KOPT-K1 (cell line): ENCODE results near the gene VPREB3.
A peak's percentile ranks its signal among the peaks of the same experiment; 100 is the strongest.

Source experiments
- H3K27ac ChIP-seq: fragments of 200-600 bp; sonication (generic); 2 replicates; pipeline ENCODE4 v1.5.1; 2016; ENCODE audit warnings: antibody characterized with exemption, mild to moderate bottlenecking, low read depth, low read length; ENCODE audit not compliant: poor library complexity, severe bottlenecking
- H3K36me3 ChIP-seq: fragments of 200-600 bp; sonication (generic); 2 replicates; pipeline ENCODE4 v1.5.1; 2017; ENCODE audit warnings: antibody characterized with exemption, mild to moderate bottlenecking, low read length, moderate library complexity; ENCODE audit not compliant: insufficient read depth
- H3K9me3 ChIP-seq: fragments of 200-600 bp; sonication (generic); 2 replicates; pipeline ENCODE4 v1.5.1; 2017; ENCODE audit warnings: antibody characterized with exemption, low read length, mild to moderate bottlenecking; ENCODE audit not compliant: insufficient read depth, poor library complexity, severe bottlenecking

VPREB3 gene

DNA sequence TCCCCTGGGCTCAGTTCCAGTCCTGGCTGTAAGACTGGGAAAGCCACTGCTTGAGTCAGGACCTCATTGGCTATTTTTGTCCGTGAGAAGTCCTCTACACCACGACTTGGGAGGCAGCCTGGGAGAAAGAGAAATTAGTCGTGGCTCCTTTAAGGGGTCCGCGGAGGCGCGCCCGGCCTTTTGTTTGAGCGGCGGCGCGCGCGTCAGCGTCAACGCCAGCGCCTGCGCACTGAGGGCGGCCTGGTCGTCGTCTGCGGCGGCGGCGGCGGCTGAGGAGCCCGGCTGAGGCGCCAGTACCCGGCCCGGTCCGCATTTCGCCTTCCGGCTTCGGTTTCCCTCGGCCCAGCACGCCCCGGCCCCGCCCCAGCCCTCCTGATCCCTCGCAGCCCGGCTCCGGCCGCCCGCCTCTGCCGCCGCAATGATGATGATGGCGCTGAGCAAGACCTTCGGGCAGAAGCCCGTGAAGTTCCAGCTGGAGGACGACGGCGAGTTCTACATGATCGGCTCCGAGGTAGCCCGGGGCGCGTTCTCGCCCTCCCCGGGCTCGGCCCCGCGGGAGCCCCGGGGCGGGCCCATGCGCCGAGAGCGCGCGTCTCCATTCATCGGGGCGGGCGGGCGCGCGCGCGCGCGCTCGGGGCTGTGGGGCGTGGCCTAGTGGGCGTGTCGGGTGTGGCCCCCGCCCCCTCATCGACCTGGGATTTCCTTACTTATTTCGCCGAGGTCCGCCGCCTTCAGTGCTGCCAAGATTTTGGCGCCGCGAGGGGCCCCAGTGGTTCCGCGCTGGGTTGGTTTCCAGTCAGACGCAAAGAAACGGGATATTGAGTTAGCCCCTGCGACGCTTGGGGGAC is 32.8 kb upstream of the VPREB3 start, which contains the start of gene SMARCB1:
Gene SMARCB1, plus strand, starts transcription at position 215 of the 848 bp plus-strand sequence. Its CDS starts 204 bp downstream, at position 419.
- peaks cover 32% of the 10 kb centered on the region for H3K36me3 ChIP-seq
- H3K27ac ChIP-seq = peak within 1 kb of the TSS; percentile 93
- H3K9me3 ChIP-seq = no peaks in the 10 kb centered on the region

DNA sequence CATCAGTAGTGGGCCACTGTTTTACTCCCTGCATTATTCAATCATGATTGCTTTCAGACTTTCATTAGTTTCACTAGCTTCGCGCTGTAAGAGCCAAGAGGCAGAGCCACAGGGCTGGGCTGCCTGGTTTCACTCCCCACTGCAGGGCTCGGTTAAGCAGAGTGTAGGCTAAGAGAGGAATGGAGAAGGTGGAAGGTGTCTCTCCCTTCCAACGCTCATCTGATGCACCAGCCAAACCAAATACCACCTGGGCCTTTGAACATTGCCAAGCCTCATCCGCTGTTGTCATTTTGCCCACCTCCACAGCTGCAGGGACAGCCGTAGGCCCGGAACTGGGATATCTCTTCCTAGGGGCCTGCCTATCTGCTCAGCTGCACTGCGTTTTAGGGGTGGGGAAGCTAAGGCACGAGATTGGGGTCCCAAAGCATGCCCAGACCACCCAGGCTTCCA is 32.1 kb upstream of the VPREB3 start:
- H3K27ac ChIP-seq = peak overlapping the region; percentile 93
- H3K36me3 ChIP-seq = peaks cover 25% of the 10 kb centered on the region
- H3K9me3 ChIP-seq = no peaks in the 10 kb centered on the region

DNA sequence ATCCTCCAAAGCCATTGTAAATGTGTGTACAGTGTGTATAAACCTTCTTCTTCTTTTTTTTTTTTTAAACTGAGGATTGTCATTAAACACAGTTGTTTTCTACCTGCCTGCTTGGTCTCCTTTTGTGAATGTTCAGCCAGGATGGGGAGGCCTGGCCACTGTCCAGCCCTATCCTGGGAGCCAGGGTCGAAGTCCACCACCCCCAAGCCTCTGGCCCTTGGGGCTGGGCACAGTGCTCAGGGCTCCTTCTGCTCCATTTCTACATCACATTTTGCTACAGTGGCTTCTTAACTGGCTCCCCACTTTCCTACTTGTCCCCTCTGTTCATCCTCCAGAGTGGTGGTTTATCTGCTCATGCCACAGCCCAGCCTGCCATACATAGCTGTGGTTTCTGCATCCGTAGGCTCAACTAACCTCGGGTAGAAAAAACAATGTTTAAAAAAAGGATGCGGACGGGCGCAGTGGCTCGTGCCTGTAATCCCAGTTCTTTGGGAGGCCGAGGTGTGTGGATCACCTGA is 30.0 kb upstream of the VPREB3 start:
- H3K36me3 ChIP-seq = peaks cover 10% of the 10 kb centered on the region
- H3K27ac ChIP-seq = peak overlapping the region; percentile 68
- H3K9me3 ChIP-seq = no peaks in the 10 kb centered on the region

DNA sequence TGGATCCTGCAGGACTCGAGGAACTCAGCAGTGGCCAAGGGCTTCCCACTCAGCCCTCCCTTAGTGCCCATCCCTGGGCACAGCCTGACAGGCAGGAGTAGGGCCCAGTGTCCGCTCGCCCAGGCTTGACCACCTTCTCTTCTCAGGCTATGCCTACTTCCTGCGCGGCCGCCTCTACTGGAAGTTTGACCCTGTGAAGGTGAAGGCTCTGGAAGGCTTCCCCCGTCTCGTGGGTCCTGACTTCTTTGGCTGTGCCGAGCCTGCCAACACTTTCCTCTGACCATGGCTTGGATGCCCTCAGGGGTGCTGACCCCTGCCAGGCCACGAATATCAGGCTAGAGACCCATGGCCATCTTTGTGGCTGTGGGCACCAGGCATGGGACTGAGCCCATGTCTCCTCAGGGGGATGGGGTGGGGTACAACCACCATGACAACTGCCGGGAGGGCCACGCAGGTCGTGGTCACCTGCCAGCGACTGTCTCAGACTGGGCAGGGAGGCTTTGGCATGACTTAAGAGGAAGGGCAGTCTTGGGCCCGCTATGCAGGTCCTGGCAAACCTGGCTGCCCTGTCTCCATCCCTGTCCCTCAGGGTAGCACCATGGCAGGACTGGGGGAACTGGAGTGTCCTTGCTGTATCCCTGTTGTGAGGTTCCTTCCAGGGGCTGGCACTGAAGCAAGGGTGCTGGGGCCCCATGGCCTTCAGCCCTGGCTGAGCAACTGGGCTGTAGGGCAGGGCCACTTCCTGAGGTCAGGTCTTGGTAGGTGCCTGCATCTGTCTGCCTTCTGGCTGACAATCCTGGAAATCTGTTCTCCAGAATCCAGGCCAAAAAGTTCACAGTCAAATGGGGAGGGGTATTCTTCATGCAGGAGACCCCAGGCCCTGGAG is 29.3 kb upstream of the VPREB3 start:
- Histone ChIP-seq H3K27ac (peak overlapping the region; percentile 68), H3K36me3 (peaks cover 3% of the 10 kb centered on the region; the same call in 1 of the 2 replicates), H3K9me3 (no peaks in the 10 kb centered on the region)

DNA sequence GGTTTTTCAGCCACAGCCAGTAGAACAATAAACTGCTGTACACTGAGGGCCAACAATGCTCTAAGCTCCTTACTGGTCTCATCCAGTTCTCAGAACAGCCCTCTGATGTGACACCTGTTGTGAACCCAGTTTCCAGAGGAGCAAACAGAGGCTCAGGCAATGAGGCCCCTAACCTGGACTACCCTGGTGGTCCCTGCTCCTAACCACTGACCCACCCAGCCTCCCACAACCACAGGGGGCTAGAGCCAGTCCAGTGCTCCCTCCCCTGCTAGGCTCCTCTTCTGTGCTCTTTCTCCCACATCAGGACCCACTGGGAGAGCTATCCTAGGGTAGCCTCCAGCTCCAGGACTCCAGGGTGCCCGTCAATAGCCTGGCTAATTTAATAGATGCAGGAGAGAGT is 28.5 kb upstream of the VPREB3 start:
- no peaks in the 10 kb centered on the region for H3K9me3 ChIP-seq
- peak overlapping the region; percentile 68 for H3K27ac ChIP-seq
- H3K36me3 ChIP-seq = no peaks in the 10 kb centered on the region

DNA sequence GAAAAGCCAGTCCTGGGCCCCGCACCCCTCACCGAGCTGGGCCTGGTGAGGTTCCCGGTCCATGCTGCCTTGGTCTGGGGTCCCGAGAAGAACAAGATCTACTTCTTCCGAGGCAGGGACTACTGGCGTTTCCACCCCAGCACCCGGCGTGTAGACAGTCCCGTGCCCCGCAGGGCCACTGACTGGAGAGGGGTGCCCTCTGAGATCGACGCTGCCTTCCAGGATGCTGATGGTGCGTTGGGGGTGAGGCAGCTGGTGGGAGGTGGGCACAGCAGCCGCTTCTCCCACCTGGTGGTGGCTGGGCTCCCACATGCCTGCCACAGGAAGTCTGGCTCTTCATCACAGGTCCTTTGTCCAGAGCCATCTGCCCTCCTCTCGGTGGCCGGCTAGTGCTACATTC is 28.0 kb upstream of the VPREB3 start:
- Histone ChIP-seq H3K9me3 (no peaks in the 10 kb centered on the region), H3K27ac (peak overlapping the region; percentile 68), H3K36me3 (no peaks in the 10 kb centered on the region)

DNA sequence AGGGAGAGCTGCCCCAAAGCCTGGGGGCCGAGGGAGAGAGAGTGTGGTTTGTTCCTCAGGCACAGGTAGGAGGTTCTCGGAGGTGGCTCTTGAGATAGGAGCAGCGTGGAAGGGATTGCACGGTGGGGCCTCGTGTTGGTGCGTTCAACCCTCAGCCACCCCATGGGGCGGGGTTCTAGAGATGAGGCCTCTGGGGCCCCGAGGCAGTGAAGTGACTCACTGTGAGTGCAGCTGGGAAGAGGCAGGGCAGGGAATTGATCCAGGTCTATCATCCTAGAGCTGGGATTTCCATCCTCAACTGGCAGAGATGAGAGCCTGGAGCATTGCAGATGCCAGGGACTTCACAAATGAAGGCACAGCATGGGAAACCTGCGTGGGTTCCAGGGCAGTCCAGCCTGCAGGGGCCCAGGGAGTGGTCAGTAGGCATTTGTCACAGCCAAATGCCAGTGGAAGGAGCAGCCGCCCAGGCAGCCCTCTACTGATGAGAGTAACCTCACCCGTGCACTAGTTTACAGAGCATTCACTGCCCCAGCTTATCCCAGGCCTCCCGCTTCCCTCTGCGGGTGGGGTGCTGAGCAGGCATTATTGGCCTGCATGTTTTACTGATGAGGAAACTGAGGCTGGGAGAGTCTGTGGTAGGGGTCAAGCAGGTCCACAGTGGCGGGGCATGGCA is 27.4 kb upstream of the VPREB3 start:
- H3K9me3 ChIP-seq = no peaks in the 10 kb centered on the region
- no peaks in the 10 kb centered on the region for H3K36me3 ChIP-seq
- peak overlapping the region; percentile 68 for H3K27ac ChIP-seq

DNA sequence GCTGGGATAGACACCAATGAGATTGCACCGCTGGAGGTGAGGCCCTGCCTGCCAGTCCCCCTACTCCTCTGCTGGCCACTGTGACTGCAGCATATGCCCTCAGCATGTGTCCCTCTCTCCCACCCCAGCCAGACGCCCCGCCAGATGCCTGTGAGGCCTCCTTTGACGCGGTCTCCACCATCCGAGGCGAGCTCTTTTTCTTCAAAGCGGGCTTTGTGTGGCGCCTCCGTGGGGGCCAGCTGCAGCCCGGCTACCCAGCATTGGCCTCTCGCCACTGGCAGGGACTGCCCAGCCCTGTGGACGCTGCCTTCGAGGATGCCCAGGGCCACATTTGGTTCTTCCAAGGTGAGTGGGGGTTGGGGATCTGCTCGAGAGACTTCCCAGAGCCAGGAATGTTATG is 26.8 kb upstream of the VPREB3 start:
- Histone ChIP-seq H3K36me3 (no peaks in the 10 kb centered on the region), H3K27ac (peak overlapping the region; percentile 68), H3K9me3 (no peaks in the 10 kb centered on the region)

DNA sequence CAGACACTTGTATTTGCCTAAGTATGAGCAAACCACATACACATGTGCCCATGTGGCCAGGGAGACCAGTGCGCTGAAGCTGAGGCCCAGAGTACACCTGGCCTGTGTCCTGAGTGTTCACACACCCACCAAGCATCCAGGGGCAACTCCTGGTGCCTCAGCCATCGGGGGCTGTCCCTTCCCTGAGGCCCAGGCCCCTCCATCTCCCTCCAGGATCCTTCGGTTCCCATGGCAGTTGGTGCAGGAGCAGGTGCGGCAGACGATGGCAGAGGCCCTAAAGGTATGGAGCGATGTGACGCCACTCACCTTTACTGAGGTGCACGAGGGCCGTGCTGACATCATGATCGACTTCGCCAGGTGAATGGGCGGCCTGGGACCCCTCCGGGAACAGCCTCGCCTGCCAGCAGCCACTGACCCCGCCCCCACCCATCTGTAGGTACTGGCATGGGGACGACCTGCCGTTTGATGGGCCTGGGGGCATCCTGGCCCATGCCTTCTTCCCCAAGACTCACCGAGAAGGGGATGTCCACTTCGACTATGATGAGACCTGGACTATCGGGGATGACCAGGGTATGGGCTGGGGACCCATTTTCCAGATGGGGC is 26.0 kb upstream of the VPREB3 start:
- H3K36me3 ChIP-seq = no peaks in the 10 kb centered on the region
- H3K27ac ChIP-seq = no peak overlapping the region
- H3K9me3 ChIP-seq = no peaks in the 10 kb centered on the region

DNA sequence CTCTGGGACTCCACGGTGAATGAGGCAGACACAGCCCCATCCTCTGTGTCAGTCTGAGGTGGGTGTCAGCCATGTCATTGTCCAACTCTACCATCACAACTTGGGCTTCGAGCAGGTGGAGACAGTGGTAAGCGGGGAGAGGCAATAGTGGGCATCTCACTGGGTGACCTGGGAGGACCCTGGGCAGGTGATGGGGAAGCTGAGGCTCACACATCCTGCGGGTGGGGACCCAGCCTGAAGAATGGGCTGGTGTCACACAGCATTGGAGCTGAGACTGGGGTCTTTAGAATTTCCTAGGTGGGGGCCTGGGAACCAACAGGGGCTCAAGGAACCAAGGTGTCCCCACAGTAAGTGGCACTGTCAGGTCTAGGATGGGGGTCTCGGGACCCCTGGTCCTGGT is 25.5 kb upstream of the VPREB3 start:
- H3K9me3 ChIP-seq = no peaks in the 10 kb centered on the region
- H3K27ac ChIP-seq = no peak overlapping the region
- H3K36me3 ChIP-seq = no peaks in the 10 kb centered on the region

DNA sequence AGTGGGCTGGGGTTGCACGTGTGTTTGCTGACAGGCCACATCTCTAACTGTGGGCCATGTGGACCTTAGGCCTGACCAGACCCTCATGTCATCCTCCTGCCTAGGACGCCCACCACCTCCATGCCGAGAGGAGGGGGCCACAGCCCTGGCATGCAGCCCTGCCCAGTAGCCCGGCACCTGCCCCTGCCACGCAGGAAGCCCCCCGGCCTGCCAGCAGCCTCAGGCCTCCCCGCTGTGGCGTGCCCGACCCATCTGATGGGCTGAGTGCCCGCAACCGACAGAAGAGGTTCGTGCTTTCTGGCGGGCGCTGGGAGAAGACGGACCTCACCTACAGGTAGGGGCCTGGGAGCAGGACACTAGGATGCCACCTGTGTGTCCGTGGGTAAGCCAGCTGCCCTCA is 24.9 kb upstream of the VPREB3 start:
- no peaks in the 10 kb centered on the region for H3K36me3 ChIP-seq
- H3K9me3 ChIP-seq = no peaks in the 10 kb centered on the region
- no peak overlapping the region for H3K27ac ChIP-seq

DNA sequence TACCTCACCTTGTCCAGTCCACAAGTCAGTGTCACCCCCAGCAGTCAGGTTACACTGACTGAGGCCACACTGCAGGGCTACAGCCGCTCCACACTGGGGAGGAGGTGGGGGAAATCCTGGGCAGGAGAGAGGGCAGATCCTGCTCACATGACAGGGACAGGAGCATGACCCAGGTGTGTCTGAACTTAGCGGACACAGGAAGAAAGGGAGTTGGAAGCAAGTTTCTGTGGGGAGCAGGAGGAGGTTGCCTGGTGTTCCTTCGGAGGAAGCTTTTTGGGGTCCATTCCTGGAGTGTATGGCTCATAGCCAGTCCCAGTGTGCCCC is 24.3 kb upstream of the VPREB3 start:
- Histone ChIP-seq H3K27ac (no peak overlapping the region), H3K36me3 (no peaks in the 10 kb centered on the region), H3K9me3 (no peaks in the 10 kb centered on the region)

DNA sequence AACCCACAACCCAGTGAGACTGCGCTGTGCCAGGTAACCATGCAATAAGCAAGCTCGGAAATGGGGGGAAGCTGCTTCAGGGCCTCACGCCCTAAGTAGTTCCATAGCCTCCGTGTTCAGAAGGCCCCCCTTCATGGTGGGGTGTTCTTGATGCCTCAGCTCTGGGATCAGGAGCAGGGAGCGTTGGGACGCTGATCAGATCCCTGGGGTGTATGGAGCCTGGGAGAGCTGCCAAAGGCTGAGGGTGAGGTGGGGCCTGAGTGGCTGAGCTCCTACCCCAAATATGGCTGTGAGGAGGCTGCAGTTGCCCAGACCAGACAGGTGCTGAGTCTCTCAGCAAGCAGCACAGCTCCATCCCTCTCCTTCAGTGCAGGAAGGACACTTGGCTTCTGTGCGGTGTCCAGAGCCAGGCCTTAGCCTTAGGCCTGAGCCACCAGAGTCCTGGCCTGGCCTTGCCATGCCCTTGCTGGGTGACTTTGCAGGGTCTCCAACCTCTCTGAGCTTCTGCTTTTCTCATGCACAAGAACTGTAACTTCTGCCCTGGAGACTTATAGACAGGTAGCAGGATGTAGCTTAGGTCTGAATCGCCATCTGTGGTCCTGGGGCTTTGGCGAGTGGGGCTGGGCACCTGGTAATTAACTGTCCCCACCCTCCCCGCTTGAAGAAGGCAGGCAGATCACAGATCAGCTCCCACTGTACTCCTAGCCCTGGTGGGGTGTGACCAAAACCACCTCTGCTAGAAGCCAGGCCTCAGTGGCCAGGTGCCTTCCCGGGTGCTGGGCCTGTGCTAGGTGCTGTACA is 23.8 kb upstream of the VPREB3 start:
- Histone ChIP-seq H3K9me3 (no peaks in the 10 kb centered on the region), H3K36me3 (no peaks in the 10 kb centered on the region), H3K27ac (no peak overlapping the region)
